MM.1S (cell line): ENCODE results near the gene PWWP2B.

Experiments used
- EZH2 ChIP-seq: fragments of 300-600 bp; sonication (generic); optimal IDR thresholded peaks from 2 replicates; pipeline ENCODE3; 2017; ENCODE audit warnings: low read depth, mild to moderate bottlenecking, antibody characterized with exemption, low read length, mixed read lengths
- EZH2phosphoT487 ChIP-seq: fragments of 300-600 bp; sonication (generic); IDR thresholded peaks from 2 replicates; pipeline ENCODE4 v1.6.1; 2018; ENCODE audit warnings: antibody characterized with exemption, low read length
- TF ChIP-seq, protein P1 (sequence below): fragments of 300-600 bp; sonication (generic); IDR thresholded peaks from 2 replicates; pipeline ENCODE4 v1.5.1; 2016; ENCODE audit warnings: antibody characterized with exemption, low read length, mixed read lengths

- TF ChIP-seq, protein P1, sequence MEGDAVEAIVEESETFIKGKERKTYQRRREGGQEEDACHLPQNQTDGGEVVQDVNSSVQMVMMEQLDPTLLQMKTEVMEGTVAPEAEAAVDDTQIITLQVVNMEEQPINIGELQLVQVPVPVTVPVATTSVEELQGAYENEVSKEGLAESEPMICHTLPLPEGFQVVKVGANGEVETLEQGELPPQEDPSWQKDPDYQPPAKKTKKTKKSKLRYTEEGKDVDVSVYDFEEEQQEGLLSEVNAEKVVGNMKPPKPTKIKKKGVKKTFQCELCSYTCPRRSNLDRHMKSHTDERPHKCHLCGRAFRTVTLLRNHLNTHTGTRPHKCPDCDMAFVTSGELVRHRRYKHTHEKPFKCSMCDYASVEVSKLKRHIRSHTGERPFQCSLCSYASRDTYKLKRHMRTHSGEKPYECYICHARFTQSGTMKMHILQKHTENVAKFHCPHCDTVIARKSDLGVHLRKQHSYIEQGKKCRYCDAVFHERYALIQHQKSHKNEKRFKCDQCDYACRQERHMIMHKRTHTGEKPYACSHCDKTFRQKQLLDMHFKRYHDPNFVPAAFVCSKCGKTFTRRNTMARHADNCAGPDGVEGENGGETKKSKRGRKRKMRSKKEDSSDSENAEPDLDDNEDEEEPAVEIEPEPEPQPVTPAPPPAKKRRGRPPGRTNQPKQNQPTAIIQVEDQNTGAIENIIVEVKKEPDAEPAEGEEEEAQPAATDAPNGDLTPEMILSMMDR: no peak
- no peak for TF ChIP-seq EZH2
- TF ChIP-seq EZH2phosphoT487: no peak
Observed at GRCh38 chr10:132369636-132370185, 27.3 kb upstream of the PWWP2B start.
